Stimulated activated naive CD8-positive, alpha-beta T cell treated with anti-CD3 and anti-CD28 coated beads, Interleukin-15, Interleukin-2, amounts not matched to agents 100 ng/mL and 50 ng/mL, for 24 hours (primary cell): Measurements from ENCODE around the gene INPPL1.

Experiments
- H3K27ac Mint-ChIP-seq: one replicate; pipeline ENCODE4 v1.8.0; 2021; ENCODE audit warnings: mild to moderate bottlenecking, mixed read lengths
- H3K27me3 Mint-ChIP-seq: one replicate; pipeline ENCODE4 v1.8.0; 2021; ENCODE audit warnings: mixed read lengths
- H3K36me3 Mint-ChIP-seq: one replicate; pipeline ENCODE4 v1.8.0; 2021; ENCODE audit warnings: low read depth, mixed read lengths
- H3K4me1 Mint-ChIP-seq: one replicate; pipeline ENCODE4 v1.8.0; 2021; ENCODE audit warnings: low read depth, mixed read lengths
- H3K4me3 Mint-ChIP-seq: one replicate; pipeline ENCODE4 v1.8.0; 2021; ENCODE audit warnings: mild to moderate bottlenecking, mixed read lengths
- H3K9me3 Mint-ChIP-seq: one replicate; pipeline ENCODE4 v1.8.0; 2021; ENCODE audit warnings: mixed read lengths

INPPL1 gene

GRCh38 chr11:72240461-72241290 lies 16.1 kb downstream of the INPPL1 start:
- peak overlapping the region; percentile 81 for H3K27ac Mint-ChIP-seq
- peaks cover 30% of the 10 kb centered on the region for H3K4me1 Mint-ChIP-seq
- H3K9me3 Mint-ChIP-seq, result no peaks in the 10 kb centered on the region
- H3K36me3 Mint-ChIP-seq, result no peaks in the 10 kb centered on the region
- H3K27me3 Mint-ChIP-seq, result peaks cover 48% of the 10 kb centered on the region
- peak overlapping the region; percentile 69 for H3K4me3 Mint-ChIP-seq

- H3K36me3 Mint-ChIP-seq, result no peaks in the 10 kb centered on the region
- H3K27me3 Mint-ChIP-seq, result peaks cover 48% of the 10 kb centered on the region
- no peak overlapping the region for H3K27ac Mint-ChIP-seq
- no peaks in the 10 kb centered on the region for H3K9me3 Mint-ChIP-seq
- peaks cover 30% of the 10 kb centered on the region for H3K4me1 Mint-ChIP-seq
- H3K4me3 Mint-ChIP-seq, result no peak overlapping the region
Observed at GRCh38 chr11:72241291-72241781, 16.8 kb downstream of the INPPL1 start.

GRCh38 chr11:72242141-72242540 lies 17.6 kb downstream of the INPPL1 start:
- Mint-ChIP-seq H3K9me3 (no peaks in the 10 kb centered on the region), H3K4me1 (peaks cover 30% of the 10 kb centered on the region), H3K27me3 (peaks cover 48% of the 10 kb centered on the region), H3K36me3 (no peaks in the 10 kb centered on the region), H3K4me3 (no peak overlapping the region), H3K27ac (no peak overlapping the region)

- Mint-ChIP-seq H3K4me3 (no peak overlapping the region), H3K36me3 (no peaks in the 10 kb centered on the region), H3K4me1 (peaks cover 30% of the 10 kb centered on the region), H3K27ac (no peak overlapping the region), H3K9me3 (no peaks in the 10 kb centered on the region), H3K27me3 (peaks cover 53% of the 10 kb centered on the region)
Observed at GRCh38 chr11:72243173-72244059, 18.8 kb downstream of the INPPL1 start.

- H3K27me3 Mint-ChIP-seq, result peaks cover 52% of the 10 kb centered on the region
Observed at GRCh38 chr11:72244060-72244360, 19.4 kb downstream of the INPPL1 start, which contains the start of gene PHOX2A. PHOX2A (minus strand) TSS chr11:72244176; CDS start chr11:72244004, 172 bp downstream.

GRCh38 chr11:72244361-72245262 lies 20.0 kb downstream of the INPPL1 start:
- Mint-ChIP-seq H3K27me3 (peaks cover 49% of the 10 kb centered on the region), H3K4me3 (no peak overlapping the region), H3K36me3 (no peaks in the 10 kb centered on the region), H3K27ac (no peak overlapping the region), H3K4me1 (peaks cover 22% of the 10 kb centered on the region), H3K9me3 (no peaks in the 10 kb centered on the region)

More at GRCh38 chr11:72244060-72244360, 19.4 kb downstream of the INPPL1 start, which contains the start of gene PHOX2A:
- peaks cover 27% of the 10 kb centered on the region for H3K4me1 Mint-ChIP-seq
- H3K4me3 Mint-ChIP-seq, result no peak within 1 kb of the TSS
- H3K27ac Mint-ChIP-seq, result no peak within 1 kb of the TSS
- no peaks in the 10 kb centered on the region for H3K36me3 Mint-ChIP-seq
- H3K9me3 Mint-ChIP-seq, result no peaks in the 10 kb centered on the region

GRCh38 chr11:72245263-72245816 lies 20.8 kb downstream of the INPPL1 start:
- Mint-ChIP-seq H3K4me3 (no peak overlapping the region), H3K27ac (no peak overlapping the region), H3K36me3 (no peaks in the 10 kb centered on the region), H3K4me1 (peaks cover 19% of the 10 kb centered on the region), H3K27me3 (peaks cover 51% of the 10 kb centered on the region), H3K9me3 (no peaks in the 10 kb centered on the region)

GRCh38 chr11:72247584-72247983 lies 23.0 kb downstream of the INPPL1 start:
- Mint-ChIP-seq H3K9me3 (no peaks in the 10 kb centered on the region), H3K4me3 (no peak overlapping the region), H3K27ac (no peak overlapping the region), H3K36me3 (no peaks in the 10 kb centered on the region), H3K27me3 (peaks cover 46% of the 10 kb centered on the region), H3K4me1 (peaks cover 12% of the 10 kb centered on the region)

- no peak overlapping the region for H3K27ac Mint-ChIP-seq
- H3K4me1 Mint-ChIP-seq, result no peaks in the 10 kb centered on the region
- no peak overlapping the region for H3K4me3 Mint-ChIP-seq
Observed at GRCh38 chr11:72249961-72250360, 25.4 kb downstream of the INPPL1 start.

GRCh38 chr11:72250661-72251464 lies 26.3 kb downstream of the INPPL1 start:
- Mint-ChIP-seq H3K27ac (no peak overlapping the region), H3K36me3 (no peaks in the 10 kb centered on the region), H3K4me1 (no peaks in the 10 kb centered on the region), H3K27me3 (peaks cover 37% of the 10 kb centered on the region), H3K9me3 (no peaks in the 10 kb centered on the region), H3K4me3 (no peak overlapping the region)

More at GRCh38 chr11:72249961-72250360, 25.4 kb downstream of the INPPL1 start:
- Mint-ChIP-seq H3K9me3 (no peaks in the 10 kb centered on the region), H3K36me3 (no peaks in the 10 kb centered on the region), H3K27me3 (peaks cover 37% of the 10 kb centered on the region)

GRCh38 chr11:72251614-72252013 lies 27.0 kb downstream of the INPPL1 start:
- H3K27me3 Mint-ChIP-seq, result peaks cover 37% of the 10 kb centered on the region
- H3K9me3 Mint-ChIP-seq, result no peaks in the 10 kb centered on the region
- H3K27ac Mint-ChIP-seq, result no peak overlapping the region
- H3K4me3 Mint-ChIP-seq, result no peak overlapping the region
- no peaks in the 10 kb centered on the region for H3K36me3 Mint-ChIP-seq
- no peaks in the 10 kb centered on the region for H3K4me1 Mint-ChIP-seq

- H3K4me1 Mint-ChIP-seq, result no peaks in the 10 kb centered on the region
- peaks cover 32% of the 10 kb centered on the region for H3K27me3 Mint-ChIP-seq
- no peak overlapping the region for H3K27ac Mint-ChIP-seq
- no peaks in the 10 kb centered on the region for H3K9me3 Mint-ChIP-seq
- no peak overlapping the region for H3K4me3 Mint-ChIP-seq
- H3K36me3 Mint-ChIP-seq, result no peaks in the 10 kb centered on the region
Observed at GRCh38 chr11:72253392-72253791, 28.8 kb downstream of the INPPL1 start.

- H3K4me1 Mint-ChIP-seq, result no peaks in the 10 kb centered on the region
- H3K36me3 Mint-ChIP-seq, result no peaks in the 10 kb centered on the region
- H3K27ac Mint-ChIP-seq, result no peak overlapping the region
- H3K4me3 Mint-ChIP-seq, result no peak overlapping the region
- peaks cover 28% of the 10 kb centered on the region for H3K27me3 Mint-ChIP-seq
- no peaks in the 10 kb centered on the region for H3K9me3 Mint-ChIP-seq
Observed at GRCh38 chr11:72254299-72254993, 29.9 kb downstream of the INPPL1 start.
